Inflammatory macrophage (primary cell): ENCODE measurements around the gene COL6A2.
"Not testable (repeated sequence)": the region's sequence is repeated elsewhere in the genome, so short reads cannot be mapped to it uniquely, and the experiment has no call there.

Experiments
- DNase-seq, 2 donors: peaks; one replicate each; pipeline ENCODE4 v3.0.0-alpha.2; 2020 to 2022

The COL6A2 gene

DNA sequence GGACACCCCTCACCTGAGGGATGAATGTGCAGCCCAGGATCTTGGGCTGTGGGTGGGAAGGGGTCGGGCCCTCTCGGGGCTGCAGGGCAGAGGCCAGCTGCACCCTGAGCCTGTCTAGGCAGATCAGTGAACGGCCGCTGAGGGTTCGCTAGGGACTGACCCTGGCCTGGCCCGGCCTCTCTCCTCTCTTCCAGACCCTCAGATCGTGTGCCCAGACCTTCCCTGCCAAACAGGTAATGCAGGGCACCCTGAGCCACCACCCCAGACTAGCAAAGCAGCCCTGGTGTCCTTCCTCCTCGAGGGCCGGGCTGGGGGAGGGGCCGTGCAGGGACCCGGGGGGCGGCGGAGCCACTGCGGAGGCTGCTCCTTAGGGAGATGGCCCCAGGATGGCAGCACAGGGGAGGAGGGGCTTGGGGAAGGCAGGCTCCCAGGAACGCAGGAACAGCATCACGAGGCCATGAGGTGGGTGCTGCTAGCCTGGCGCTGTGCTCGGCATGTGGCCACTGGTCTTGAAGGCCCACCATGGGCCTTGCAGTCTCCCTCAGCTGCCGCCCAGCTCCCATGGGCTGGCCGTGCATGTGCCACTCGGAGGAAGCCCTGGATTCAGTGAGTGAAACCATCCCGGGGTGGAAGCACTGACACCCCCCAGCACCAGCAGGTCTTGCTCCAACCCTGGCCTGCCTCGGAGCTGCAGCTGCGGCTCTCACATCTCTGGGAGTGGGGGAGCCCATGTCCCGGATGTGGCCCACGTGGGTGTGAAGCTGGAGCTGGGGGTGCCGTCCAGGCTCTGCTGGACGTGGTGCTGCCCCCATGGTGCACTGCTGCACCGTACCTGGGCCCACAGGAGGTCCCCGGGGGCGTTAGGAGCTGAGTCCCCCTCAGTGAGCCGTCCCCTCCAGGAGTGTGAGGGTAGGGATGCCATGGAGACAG, 28.7 kb downstream of the COL6A2 start:
- DNase-seq = no peak

GRCh38 chr21:46127239-46128105, 29.6 kb downstream of the COL6A2 start:
- no peak for DNase-seq

GRCh38 chr21:46128106-46128932, 30.4 kb downstream of the COL6A2 start:
- no peak for DNase-seq

GRCh38 chr21:46128933-46129571, 31.1 kb downstream of the COL6A2 start:
- no peak for DNase-seq

- no peak for DNase-seq
These were observed 32.1 kb downstream of the COL6A2 start for GRCh38 chr21:46129846-46130651.

DNA sequence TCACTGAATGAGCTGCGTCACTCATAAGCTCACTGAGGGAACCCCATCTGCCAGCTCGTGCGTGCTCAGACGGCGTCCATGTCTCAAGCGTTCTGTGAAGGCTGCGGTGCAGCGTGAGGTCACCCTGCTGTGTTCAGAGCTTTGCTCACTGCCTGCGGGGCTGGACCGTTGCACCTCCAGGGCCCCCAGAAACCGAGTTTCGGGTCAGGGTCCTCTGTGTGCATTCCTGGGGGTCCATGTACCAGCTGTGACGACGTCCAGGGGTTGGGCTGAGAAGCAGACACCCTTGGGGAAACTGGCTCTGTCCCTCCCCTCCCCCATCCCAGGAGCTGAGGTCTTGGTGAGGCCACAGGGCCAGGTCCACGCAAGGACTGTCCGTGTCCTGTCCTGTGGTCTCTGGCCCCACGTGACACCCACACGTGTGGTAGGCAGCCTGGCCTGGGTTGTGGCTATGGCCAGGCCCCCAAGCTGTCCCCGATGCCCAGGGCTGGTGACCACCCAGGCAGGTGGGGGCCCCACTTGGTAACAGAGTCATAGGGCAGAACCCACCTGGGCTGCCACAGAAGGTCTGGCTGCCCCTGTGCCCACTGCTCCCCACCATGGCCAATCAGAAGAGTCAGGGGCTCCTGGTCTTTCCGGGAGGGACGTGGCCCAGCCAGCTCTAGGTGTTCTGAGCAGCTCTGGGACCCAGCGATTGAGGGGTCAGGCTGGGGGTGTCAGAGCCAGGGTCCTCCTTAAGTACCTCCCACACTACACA, 33.1 kb downstream of the COL6A2 start:
- DNase-seq = no peak

- DNase-seq = no peak
These were observed 33.6 kb downstream of the COL6A2 start for GRCh38 chr21:46131588-46131837.

DNA sequence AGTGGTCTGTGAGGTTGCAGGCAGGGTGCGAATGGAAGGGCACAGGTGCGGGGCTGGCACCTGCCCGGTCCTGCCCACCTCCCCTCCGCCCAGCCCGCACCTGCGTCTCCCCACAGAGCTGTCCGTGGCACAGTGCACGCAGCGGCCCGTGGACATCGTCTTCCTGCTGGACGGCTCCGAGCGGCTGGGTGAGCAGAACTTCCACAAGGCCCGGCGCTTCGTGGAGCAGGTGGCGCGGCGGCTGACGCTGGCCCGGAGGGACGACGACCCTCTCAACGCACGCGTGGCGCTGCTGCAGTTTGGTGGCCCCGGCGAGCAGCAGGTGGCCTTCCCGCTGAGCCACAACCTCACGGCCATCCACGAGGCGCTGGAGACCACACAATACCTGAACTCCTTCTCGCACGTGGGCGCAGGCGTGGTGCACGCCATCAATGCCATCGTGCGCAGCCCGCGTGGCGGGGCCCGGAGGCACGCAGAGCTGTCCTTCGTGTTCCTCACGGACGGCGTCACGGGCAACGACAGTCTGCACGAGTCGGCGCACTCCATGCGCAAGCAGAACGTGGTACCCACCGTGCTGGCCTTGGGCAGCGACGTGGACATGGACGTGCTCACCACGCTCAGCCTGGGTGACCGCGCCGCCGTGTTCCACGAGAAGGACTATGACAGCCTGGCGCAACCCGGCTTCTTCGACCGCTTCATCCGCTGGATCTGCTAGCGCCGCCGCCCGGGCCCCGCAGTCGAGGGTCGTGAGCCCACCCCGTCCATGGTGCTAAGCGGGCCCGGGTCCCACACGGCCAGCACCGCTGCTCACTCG, 34.1 kb downstream of the COL6A2 start:
- DNase-seq = no peak

DNA sequence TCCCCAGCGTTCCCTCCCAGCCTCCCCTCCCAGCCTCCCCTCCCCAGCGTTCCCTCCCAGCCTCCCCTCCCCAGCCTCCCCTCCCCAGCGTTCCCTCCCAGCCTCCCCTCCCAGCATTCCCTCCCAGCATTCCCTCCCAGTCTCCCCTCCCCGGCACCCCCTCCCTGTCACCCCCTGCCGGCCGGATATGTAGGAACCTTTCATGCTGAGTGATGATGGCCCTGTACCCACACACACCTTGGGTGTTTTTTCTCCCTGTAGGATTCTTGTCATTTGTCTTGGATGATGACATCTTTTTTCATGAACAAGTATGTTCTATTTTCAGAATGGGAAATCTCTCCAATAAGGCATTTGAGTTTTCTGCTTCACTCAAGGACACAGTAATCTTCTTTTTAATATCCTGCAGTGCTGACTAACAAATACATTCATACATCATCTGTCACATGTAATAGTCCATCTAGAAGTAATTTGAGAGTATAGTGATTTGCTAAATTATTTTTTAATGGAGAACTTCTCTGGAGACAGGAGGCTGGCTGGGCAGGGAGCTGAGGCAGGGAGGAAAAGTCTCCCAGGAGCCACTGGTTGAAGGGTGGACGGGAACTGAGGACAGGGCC, 38.0 kb downstream of the COL6A2 start:
- DNase-seq = no peak

GRCh38 chr21:46136739-46137349, 38.9 kb downstream of the COL6A2 start:
- no peak for DNase-seq

GRCh38 chr21:46137908-46138307, 40.0 kb downstream of the COL6A2 start:
- DNase-seq = no peak

DNA sequence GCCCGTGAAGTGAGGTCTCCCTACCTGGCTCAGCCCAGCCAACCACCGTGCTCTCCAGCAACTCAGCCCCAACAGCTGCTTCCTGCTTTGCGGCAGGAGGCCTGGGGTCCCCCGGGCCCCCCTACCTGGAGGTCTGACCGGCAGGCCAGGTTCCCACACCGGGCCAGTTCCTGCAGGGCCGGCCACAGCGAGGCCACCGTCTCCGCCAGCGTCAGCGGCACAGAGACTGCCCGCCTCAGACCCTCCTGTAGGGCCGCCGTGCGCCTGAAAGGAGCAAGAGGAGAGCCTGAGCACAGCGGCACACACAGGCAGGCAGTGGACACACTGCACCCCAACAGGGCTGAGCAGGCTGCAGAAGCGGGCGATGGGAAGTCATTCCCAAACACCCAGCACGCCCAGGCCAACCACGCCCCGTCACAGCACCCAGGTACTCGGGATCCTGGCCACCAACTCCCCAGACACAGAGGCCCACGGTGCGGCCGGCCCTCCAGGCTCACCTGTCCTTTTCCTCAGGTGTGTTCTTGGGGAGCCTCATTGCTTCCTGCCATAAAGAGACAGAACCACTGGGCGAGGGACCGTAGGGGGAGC, 40.6 kb downstream of the COL6A2 start:
- no peak for DNase-seq

- no peak for DNase-seq
These were observed 41.8 kb downstream of the COL6A2 start for GRCh38 chr21:46139686-46140085.

GRCh38 chr21:46140352-46141003, 42.6 kb downstream of the COL6A2 start:
- DNase-seq = not testable (repeated sequence)

- DNase-seq = no peak
These were observed 44.1 kb downstream of the COL6A2 start for GRCh38 chr21:46141767-46142581.

- no peak for DNase-seq
These were observed 44.9 kb downstream of the COL6A2 start for GRCh38 chr21:46142582-46143473.
